ENCODE results near the gene CNMD. TPM values are rescaled to one million over a fixed set of nuclear protein-coding genes. Genes with fewer than 3 reads are reported as not detected.

The CNMD gene
- total RNA-seq, 1 experiment from 2014 or later, result not detected

GRCh38 chr13:52746141-52746540 is 6.5 kb upstream of the CNMD start:
- H3K4me1 Mint-ChIP-seq (ENCODE audit: insufficient read depth, unreplicated experiment), result no peaks in the 10 kb centered on the region
- CTCF ChIA-PET, result interaction anchor here (0.6 to 0.9 kb wide), 3 partner anchors 22 to 487 kb away, joined by 3 to 4 read pairs (median 3); no protein-coding TSS in a partner anchor
- no peak overlapping the region for H3K4me3 Mint-ChIP-seq (ENCODE audit: unreplicated experiment)
- no peaks in the 10 kb centered on the region for H3K9me3 Mint-ChIP-seq (ENCODE audit: unreplicated experiment)
- no peak overlapping the region for H3K27ac Mint-ChIP-seq (ENCODE audit: low read depth, unreplicated experiment)
- no TSS peak for BruUV-seq (replicated peaks)
- POLR2A ChIA-PET, result interaction anchor here (0.7 kb wide), 1 partner anchor 24 kb away, joined by 3 read pairs; no protein-coding TSS in a partner anchor
- intact Hi-C loops (cut with micrococcal nuclease), result no loop called here
- no peak for TF ChIP-seq CTCF (IDR thresholded peaks at IDR 0.05; ENCODE audit: unreplicated experiment)
- no peak for DNase-seq (ENCODE audit: unreplicated experiment)
- H3K27me3 Mint-ChIP-seq (ENCODE audit: insufficient read depth, unreplicated experiment), result peaks cover 66% of the 10 kb centered on the region
- H3K36me3 Mint-ChIP-seq (ENCODE audit: insufficient read depth, unreplicated experiment), result no peaks in the 10 kb centered on the region

- peaks cover 67% of the 10 kb centered on the region for H3K27me3 Mint-ChIP-seq (ENCODE audit: insufficient read depth, unreplicated experiment)
- H3K9me3 Mint-ChIP-seq (ENCODE audit: unreplicated experiment), result no peaks in the 10 kb centered on the region
Measured at GRCh38 chr13:52744842-52745375, 5.3 kb upstream of the CNMD start.

GRCh38 chr13:52743988-52744387 is 4.4 kb upstream of the CNMD start:
- CTCF ChIA-PET, result interaction anchor here (0.6 to 2.2 kb wide), 7 partner anchors 9 to 430 kb away, joined by 3 to 8 read pairs (median 3); no protein-coding TSS in a partner anchor
- Mint-ChIP-seq H3K27me3 (ENCODE audit: insufficient read depth, unreplicated experiment) (peaks cover 65% of the 10 kb centered on the region), H3K4me3 (ENCODE audit: unreplicated experiment) (no peak overlapping the region), H3K27ac (ENCODE audit: low read depth, unreplicated experiment) (no peak overlapping the region), H3K4me1 (ENCODE audit: insufficient read depth, unreplicated experiment) (no peaks in the 10 kb centered on the region), H3K36me3 (ENCODE audit: insufficient read depth, unreplicated experiment) (no peaks in the 10 kb centered on the region), H3K9me3 (ENCODE audit: unreplicated experiment) (no peaks in the 10 kb centered on the region)
- POLR2A ChIA-PET, result no interaction called here
- TF ChIP-seq CTCF (IDR thresholded peaks at IDR 0.05; ENCODE audit: unreplicated experiment), result no peak
- no TSS peak for BruUV-seq (replicated peaks)
- DNase-seq (ENCODE audit: unreplicated experiment), result no peak
- intact Hi-C loops (cut with micrococcal nuclease), result no loop called here

More at GRCh38 chr13:52744842-52745375, 5.3 kb upstream of the CNMD start:
- H3K36me3 Mint-ChIP-seq (ENCODE audit: insufficient read depth, unreplicated experiment), result no peaks in the 10 kb centered on the region
- no peaks in the 10 kb centered on the region for H3K4me1 Mint-ChIP-seq (ENCODE audit: insufficient read depth, unreplicated experiment)
- no TSS peak for BruUV-seq (replicated peaks)
- no peak for TF ChIP-seq CTCF (IDR thresholded peaks at IDR 0.05; ENCODE audit: unreplicated experiment)
- ChIA-PET POLR2A (no interaction called here), CTCF (interaction anchor here (0.6 to 2.2 kb wide), 7 partner anchors 23 to 291 kb away, joined by 3 to 8 read pairs (median 3); no protein-coding TSS in a partner anchor)
- no peak overlapping the region for H3K4me3 Mint-ChIP-seq (ENCODE audit: unreplicated experiment)
- no peak for DNase-seq (ENCODE audit: unreplicated experiment)
- intact Hi-C loops (cut with micrococcal nuclease), result no loop called here
- H3K27ac Mint-ChIP-seq (ENCODE audit: low read depth, unreplicated experiment), result no peak overlapping the region

- H3K27ac Mint-ChIP-seq (ENCODE audit: low read depth, unreplicated experiment), result no peak overlapping the region
Measured at GRCh38 chr13:52743569-52743968, 3.9 kb upstream of the CNMD start.

More at GRCh38 chr13:52743569-52743968, 3.9 kb upstream of the CNMD start:
- peaks cover 60% of the 10 kb centered on the region for H3K27me3 Mint-ChIP-seq (ENCODE audit: insufficient read depth, unreplicated experiment)
- intact Hi-C loops (cut with micrococcal nuclease), result no loop called here
- DNase-seq (ENCODE audit: unreplicated experiment), result no peak
- no peaks in the 10 kb centered on the region for H3K36me3 Mint-ChIP-seq (ENCODE audit: insufficient read depth, unreplicated experiment)
- no peak overlapping the region for H3K4me3 Mint-ChIP-seq (ENCODE audit: unreplicated experiment)
- ChIA-PET POLR2A (no interaction called here), CTCF (interaction anchor here (0.6 to 2.2 kb wide), 5 partner anchors 9 to 431 kb away, joined by 3 to 8 read pairs (median 4); no protein-coding TSS in a partner anchor)
- no peaks in the 10 kb centered on the region for H3K4me1 Mint-ChIP-seq (ENCODE audit: insufficient read depth, unreplicated experiment)
- no TSS peak for BruUV-seq (replicated peaks)
- TF ChIP-seq CTCF (IDR thresholded peaks at IDR 0.05; ENCODE audit: unreplicated experiment), result no peak
- no peaks in the 10 kb centered on the region for H3K9me3 Mint-ChIP-seq (ENCODE audit: unreplicated experiment)
